NCI-H1092 treated with DMSO at 0.1 percent for 48 hours (cell line): ENCODE data around the gene NSD1.

Experiments
- DNase-seq: peaks from one replicate; lab custom pipeline; 2025; lab: John Stamatoyannopoulos, UW

NSD1 gene

DNA sequence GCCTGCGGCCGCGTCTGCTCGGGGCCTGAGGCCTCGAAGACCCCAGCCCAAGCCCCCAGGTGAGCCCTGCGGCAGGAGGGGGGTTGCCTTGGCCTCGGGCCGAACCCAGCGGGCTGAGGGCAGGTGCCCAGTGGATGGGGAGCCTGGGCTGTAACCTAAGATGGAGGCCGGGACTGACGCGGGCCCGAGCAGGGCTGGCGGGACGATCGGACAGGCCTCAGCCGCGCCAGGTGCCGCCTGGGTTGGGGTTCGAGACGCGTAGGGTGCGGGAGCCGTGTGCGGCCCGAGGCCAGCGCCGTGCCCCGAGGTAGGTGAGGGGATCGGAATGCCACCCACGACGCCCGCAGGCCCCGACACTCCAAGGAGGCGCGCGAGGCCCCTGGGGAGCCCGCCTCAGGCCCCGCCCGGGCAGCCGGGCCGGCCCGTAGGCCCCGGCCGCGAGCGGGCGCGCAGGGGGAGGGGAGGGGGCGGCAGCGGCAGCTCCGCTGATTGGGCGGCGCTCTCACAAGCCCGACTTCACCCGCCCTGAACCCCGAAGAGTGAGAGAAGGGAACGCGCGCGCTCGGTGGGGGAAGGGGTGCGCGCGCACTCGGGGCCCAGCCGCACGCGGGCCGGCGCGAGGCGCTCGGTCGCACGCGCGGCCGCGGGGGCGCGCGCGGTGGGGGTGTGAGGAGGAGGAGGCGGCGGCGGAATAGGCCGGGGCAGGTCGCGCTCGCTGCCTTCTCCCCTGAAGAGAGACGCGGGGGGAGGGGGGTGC is at the start of gene NSD1:
Gene NSD1 (plus strand): TSS at position 678 of the 757 bp plus-strand sequence. CDS start 1,331 bp downstream, outside the sequence.
- peak; percentile 64 for DNase-seq

DNA sequence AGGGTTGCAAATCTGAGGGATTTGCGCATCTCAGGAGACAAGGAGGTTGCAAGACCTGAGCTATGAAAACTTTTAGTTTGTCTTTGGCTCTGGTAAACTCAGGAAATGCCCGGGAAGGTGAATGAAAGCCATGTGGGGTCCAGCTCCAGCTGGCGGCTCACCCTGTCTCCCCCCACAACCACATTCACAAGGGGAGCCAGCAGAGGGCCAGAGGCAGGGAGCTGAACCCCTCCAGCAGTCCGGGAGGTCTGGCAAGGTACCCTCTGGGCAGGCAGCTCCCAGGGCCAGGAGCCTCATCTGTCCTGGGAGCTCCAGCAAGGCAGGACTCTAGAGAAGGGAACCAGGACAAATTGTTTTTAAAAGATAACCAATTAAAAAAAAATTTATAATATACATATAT is 49.4 kb upstream of the NSD1 start:
- no peak for DNase-seq

DNA sequence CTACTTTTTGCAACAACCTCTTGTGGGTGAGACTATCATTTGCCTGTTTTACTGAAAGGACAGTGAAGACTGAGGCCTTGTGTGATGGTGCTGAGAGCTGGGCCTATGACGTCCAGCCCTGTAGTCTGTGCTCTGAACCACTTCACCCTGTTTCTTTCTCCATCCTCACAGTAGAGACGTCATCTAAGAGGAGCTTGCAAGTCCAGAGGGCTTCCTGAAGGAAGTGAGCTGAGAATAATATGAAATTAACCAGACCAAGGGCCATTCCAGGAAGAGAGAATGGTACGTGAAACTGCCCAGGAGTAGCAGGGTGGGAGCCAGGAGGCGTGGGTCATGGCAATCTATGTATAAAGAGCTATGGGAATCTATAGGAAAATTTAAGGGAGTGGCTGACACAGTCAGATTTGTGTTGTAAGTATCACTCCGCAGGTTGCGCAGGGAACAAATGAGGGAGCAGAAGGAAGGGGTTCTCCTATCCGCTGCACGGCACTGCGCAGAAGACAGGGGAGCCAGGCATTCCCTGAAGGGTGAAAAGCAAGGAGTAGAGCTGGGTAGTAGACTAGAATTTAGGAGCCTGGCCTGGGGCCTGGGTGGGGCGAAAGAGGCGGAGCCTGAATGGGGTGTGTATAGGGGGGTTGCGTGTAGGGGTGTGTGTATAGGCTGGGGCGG is 47.5 kb upstream of the NSD1 start:
- no peak for DNase-seq

DNA sequence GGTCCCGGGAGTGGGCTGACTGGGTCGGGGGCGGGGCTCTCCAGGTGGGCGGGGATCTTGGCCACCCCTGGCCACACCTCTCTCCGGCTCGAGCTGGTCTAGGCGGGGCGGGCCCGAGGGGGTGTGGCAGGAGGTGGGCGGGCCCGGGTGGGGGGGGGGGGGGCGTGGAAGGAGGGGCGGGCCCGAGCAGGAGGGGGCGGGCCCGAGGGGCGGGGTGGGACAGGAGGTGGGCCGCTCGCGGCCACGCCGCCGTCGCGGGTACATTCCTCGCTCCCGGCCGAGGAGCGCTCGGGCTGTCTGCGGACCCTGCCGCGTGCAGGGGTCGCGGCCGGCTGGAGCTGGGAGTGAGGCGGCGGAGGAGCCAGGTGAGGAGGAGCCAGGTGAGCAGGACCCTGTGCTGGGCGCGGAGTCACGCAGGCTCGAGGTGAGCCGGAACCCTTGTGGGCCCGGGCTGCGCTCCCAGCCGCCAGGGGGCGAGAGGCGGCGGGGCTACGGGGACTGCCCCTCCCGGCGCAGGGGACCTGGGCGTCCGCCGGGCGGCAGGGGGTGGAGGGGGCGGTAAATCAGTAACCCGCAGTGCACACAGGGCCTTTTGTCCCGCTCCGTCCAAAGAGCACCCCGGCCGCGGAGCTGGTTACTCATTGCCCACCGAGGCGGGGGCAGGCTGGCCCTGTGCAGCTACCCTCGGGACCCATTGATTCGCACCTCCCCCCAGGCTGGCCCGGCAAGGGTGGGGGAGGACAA is 46.7 kb upstream of the NSD1 start, which contains the start of gene FGFR4:
Gene FGFR4 (plus strand): TSS at position 262 of the 744 bp plus-strand sequence. CDS start 2,688 bp downstream, outside the sequence.
- peak; percentile 10 for DNase-seq

- no peak for DNase-seq
Observed at GRCh38 chr5:177087398-177088005, 46.1 kb upstream of the NSD1 start.

- DNase-seq = no peak
Observed at GRCh38 chr5:177089127-177089526, 44.4 kb upstream of the NSD1 start.

- no peak for DNase-seq
Observed at GRCh38 chr5:177089825-177090641, 43.5 kb upstream of the NSD1 start.

DNA sequence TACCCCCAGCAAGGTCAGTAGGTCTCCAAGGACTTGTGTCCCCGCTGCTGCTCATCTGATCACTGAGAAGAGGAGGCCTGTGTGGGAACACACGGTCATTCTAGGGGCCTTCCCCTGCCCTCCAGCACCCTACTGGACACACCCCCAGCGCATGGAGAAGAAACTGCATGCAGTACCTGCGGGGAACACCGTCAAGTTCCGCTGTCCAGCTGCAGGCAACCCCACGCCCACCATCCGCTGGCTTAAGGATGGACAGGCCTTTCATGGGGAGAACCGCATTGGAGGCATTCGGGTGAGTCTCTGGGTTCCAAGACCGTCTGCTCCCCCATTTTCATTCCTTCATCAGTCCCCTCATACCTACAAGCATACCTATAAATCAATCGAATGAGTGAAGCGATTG is 42.8 kb upstream of the NSD1 start:
- no peak for DNase-seq

DNA sequence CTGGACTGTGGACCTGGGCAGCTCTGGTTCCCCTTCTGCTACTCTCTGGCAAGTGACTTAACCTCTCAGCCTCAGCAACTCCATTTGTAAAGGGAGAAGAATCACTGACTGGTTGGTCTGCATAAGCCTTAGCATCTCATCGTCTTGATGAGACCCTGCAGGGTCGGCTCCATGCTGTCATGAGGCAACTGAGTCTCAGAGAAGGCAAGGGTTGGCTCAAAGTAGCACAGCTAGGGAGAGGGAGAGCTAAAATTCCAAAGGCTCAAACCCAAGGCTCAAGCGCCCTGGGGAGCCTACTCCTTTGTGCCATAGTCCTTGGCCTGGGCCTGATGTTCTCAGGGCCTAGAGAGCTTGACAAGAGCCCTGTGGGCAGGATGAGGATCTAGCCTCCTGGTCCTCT is 42.3 kb upstream of the NSD1 start:
- no peak for DNase-seq

DNA sequence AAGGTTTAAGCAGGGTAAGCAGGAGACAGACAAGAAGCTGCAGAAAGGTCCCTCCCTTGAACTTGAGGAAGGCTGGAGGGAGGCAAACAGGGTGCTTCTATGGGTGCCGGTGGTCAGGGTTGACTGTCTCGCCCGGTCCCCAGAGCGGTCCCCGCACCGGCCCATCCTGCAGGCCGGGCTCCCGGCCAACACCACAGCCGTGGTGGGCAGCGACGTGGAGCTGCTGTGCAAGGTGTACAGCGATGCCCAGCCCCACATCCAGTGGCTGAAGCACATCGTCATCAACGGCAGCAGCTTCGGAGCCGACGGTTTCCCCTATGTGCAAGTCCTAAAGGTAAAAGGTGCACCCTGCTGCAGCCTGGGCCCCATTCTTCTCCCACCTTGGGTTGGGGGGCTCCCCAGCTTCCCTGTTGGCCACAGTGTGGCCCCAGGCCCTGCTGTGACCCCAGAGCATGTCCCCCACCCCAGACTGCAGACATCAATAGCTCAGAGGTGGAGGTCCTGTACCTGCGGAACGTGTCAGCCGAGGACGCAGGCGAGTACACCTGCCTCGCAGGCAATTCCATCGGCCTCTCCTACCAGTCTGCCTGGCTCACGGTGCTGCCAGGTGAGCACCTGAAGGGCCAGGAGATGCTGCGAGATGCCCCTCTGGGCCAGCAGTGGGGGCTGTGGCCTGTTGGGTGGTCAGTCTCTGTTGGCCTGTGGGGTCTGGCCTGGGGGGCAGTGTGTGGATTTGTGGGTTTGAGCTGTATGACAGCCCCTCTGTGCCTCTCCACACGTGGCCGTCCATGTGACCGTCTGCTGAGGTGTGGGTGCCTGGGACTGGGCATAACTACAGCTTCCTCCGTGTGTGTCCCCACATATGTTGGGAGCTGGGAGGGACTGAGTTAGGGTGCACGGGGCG is 41.1 kb upstream of the NSD1 start:
- no peak for DNase-seq

GRCh38 chr5:177093082-177093712 is 40.4 kb upstream of the NSD1 start:
- no peak for DNase-seq

GRCh38 chr5:177093803-177094202 is 39.8 kb upstream of the NSD1 start:
- no peak for DNase-seq

DNA sequence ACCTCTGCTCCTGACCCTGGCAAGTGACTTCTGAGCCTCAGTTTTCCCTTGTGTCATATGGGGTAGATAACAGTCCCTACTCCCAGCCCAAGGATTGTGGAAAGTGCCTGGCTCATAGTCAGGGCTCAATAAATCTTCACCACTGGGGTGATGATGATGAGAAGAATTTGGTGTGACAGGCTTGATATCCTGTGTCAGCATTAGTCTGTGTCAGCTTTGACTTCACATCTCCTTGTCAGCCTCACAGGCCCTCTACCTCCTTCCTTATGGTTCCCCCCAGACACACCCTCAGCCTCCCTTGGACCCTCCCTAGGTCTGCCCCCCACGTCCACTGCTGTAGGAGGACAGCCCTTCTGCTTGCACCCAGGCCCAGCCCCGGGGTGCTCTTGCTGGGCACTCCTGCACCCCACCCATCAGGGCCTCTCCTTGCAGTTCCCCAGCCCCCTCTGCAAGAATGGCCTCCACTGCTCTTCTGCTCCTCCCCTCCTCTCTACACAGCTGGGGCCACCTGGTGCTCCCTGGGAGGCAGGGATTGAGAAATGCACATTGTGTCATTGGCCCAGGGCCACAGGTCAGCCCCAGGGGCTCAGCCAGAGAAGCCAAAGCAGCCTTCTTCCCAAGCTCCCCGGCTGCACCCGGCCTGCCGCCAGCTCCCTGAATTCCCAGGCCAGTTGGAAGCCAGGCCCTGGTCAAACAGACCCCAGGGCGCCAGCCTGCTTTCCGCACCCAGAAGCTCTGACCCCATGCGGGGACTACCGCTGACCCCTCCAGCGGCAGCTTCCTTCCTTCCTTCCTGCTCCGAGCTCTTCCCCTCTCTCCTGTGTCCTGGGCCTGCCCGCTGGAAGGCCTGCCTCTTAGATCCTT is 39.1 kb upstream of the NSD1 start:
- no peak for DNase-seq

DNA sequence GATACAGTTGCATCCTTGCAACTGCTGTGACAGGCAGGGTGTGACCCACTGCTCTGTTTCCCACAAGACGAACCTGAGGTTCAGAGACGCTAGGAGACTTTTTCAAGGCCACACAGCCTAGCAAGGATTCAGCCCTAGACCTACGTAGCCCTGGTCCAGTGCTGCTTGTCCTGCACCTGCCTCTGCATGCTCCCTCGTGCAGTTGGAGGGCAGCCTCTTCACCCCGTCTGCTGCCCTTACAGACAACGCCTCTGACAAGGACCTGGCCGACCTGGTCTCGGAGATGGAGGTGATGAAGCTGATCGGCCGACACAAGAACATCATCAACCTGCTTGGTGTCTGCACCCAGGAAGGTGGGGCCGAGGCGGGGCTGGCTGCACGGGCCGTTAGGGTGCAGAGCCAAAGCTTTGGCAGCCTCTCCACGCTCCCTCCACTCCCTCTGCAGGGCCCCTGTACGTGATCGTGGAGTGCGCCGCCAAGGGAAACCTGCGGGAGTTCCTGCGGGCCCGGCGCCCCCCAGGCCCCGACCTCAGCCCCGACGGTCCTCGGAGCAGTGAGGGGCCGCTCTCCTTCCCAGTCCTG is 38.4 kb upstream of the NSD1 start:
- DNase-seq = no peak

- DNase-seq = no peak
Observed at GRCh38 chr5:177096162-177097015, 37.2 kb upstream of the NSD1 start.

DNA sequence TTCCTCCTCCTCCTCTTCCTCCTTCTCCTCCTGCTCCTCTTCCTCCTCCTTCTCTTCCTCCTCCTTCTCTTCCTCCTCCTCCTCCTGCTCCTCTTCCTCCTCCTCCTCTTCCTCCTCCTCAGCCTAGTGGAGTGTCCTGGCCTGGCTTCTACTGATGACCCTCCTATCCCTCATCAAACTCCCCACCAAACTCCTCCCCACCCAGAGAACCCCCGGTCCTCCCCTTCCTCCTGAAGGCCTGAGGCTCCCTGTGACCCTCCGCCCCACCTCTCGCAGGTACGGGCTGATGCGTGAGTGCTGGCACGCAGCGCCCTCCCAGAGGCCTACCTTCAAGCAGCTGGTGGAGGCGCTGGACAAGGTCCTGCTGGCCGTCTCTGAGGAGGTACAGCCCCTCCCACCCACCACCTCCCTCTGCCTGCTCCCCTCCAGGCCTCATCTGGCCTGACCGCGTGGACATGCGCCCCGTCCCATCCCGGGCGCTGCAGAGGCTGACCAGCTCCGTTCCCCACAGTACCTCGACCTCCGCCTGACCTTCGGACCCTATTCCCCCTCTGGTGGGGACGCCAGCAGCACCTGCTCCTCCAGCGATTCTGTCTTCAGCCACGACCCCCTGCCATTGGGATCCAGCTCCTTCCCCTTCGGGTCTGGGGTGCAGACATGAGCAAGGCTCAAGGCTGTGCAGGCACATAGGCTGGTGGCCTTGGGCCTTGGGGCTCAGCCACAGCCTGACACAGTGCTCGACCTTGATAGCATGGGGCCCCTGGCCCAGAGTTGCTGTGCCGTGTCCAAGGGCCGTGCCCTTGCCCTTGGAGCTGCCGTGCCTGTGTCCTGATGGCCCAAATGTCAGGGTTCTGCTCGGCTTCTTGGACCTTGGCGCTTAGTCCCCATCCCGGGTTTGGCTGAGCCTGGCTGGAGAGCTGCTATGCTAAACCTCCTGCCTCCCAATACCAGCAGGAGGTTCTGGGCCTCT is 36.3 kb upstream of the NSD1 start:
- DNase-seq = no peak

DNA sequence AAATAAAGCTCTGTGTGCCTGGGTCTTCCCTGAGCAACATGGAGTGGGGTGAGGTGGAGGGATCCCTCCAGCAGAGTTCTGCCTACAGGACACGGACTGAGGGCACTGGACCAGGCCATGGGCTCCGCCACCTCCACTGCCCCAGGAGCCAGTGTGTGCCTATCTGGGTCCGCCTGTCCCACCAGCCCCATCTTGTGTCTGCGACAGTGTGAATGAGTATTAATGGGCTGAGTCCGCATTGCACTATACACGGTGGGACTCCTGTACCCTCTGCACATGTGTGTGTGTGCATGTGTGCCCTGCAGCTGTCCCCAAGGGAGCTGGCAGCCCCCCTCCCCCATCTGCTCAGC is 35.5 kb upstream of the NSD1 start:
- no peak for DNase-seq
